Activated naive CD8-positive, alpha-beta T cell (primary cell): ENCODE results near the gene HTT-AS.
A peak's percentile ranks its signal among the peaks of the same experiment; 100 is the strongest.
"Not testable (repeated sequence)": the region's sequence is repeated elsewhere in the genome, so short reads cannot be mapped to it uniquely, and the experiment has no call there.

ENCODE experiments used
- H3K27ac Mint-ChIP-seq: one replicate; pipeline ENCODE4 v1.8.0; 2021; ENCODE audit warnings: mixed read lengths
- H3K27me3 Mint-ChIP-seq: one replicate; pipeline ENCODE4 v1.8.0; 2021; ENCODE audit warnings: mixed read lengths
- H3K36me3 Mint-ChIP-seq: one replicate; pipeline ENCODE4 v1.8.0; 2021; ENCODE audit warnings: mixed read lengths
- H3K4me1 Mint-ChIP-seq: one replicate; pipeline ENCODE4 v1.8.0; 2021; ENCODE audit warnings: low read depth, mixed read lengths
- H3K4me3 Mint-ChIP-seq: one replicate; pipeline ENCODE4 v1.8.0; 2021; ENCODE audit warnings: mild to moderate bottlenecking, mixed read lengths
- H3K9me3 Mint-ChIP-seq: one replicate; pipeline ENCODE4 v1.8.0; 2021; ENCODE audit warnings: low read depth, mixed read lengths

The HTT-AS gene

GRCh38 chr4:3074846-3075651 lies 711 bp upstream of the HTT-AS start:
- H3K4me1 Mint-ChIP-seq: peaks cover 32% of the 10 kb centered on the region
- peaks cover 4% of the 10 kb centered on the region for H3K36me3 Mint-ChIP-seq
- H3K27me3 Mint-ChIP-seq: no peaks in the 10 kb centered on the region
- H3K9me3 Mint-ChIP-seq: no peaks in the 10 kb centered on the region
- peak overlapping the region; percentile 91 for H3K4me3 Mint-ChIP-seq
- H3K27ac Mint-ChIP-seq: peak overlapping the region; percentile 78

- no peaks in the 10 kb centered on the region for H3K9me3 Mint-ChIP-seq
- H3K4me1 Mint-ChIP-seq: peaks cover 21% of the 10 kb centered on the region
- peaks cover 4% of the 10 kb centered on the region for H3K36me3 Mint-ChIP-seq
These were observed 920 bp downstream of the HTT-AS start for GRCh38 chr4:3073158-3074077.

GRCh38 chr4:3071811-3072210 lies 2.5 kb downstream of the HTT-AS start:
- Mint-ChIP-seq H3K27ac (no peak overlapping the region), H3K27me3 (no peaks in the 10 kb centered on the region), H3K4me3 (no peak overlapping the region), H3K4me1 (peaks cover 13% of the 10 kb centered on the region), H3K36me3 (no peaks in the 10 kb centered on the region), H3K9me3 (no peaks in the 10 kb centered on the region)

More at GRCh38 chr4:3073158-3074077, 920 bp downstream of the HTT-AS start:
- Mint-ChIP-seq H3K27me3 (no peaks in the 10 kb centered on the region), H3K27ac (no peak overlapping the region), H3K4me3 (peak overlapping the region; percentile 23)

- Mint-ChIP-seq H3K9me3 (no peaks in the 10 kb centered on the region), H3K27me3 (no peaks in the 10 kb centered on the region), H3K4me1 (peaks cover 6% of the 10 kb centered on the region), H3K4me3 (no peak overlapping the region), H3K36me3 (no peaks in the 10 kb centered on the region), H3K27ac (no peak overlapping the region)
These were observed 3.4 kb downstream of the HTT-AS start for GRCh38 chr4:3070709-3071500.

DNA sequence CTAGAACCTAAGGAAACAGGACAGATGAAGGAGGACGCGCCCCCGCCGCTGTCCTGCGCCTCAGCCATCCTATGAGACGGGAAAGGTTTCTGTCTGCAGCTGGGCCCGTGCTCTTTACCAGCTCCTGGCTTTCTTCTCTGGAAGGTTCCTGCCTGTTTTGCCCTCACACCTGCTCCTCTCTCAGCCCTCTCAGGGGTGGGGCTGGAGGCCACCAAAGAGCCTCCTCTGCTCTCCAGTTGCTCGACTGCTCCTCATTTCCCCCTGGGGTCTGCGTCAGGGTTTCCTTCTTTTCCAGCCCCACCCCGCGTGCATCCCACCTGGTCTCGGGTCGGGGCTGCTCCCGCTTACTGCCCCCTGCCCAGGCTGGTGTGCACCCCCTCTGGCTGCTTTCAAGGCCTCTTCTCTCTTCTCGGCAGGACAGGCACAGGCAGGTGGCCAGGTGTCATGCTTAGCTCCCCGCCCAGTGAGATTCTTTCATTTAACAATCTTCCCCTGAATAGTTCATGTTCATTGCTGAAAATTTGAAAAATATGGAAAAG lies 4.6 kb downstream of the HTT-AS start:
- H3K4me3 Mint-ChIP-seq: no peak overlapping the region
- no peaks in the 10 kb centered on the region for H3K27me3 Mint-ChIP-seq
- H3K27ac Mint-ChIP-seq: no peak overlapping the region
- H3K36me3 Mint-ChIP-seq: peaks cover 5% of the 10 kb centered on the region
- no peaks in the 10 kb centered on the region for H3K9me3 Mint-ChIP-seq
- H3K4me1 Mint-ChIP-seq: no peaks in the 10 kb centered on the region

DNA sequence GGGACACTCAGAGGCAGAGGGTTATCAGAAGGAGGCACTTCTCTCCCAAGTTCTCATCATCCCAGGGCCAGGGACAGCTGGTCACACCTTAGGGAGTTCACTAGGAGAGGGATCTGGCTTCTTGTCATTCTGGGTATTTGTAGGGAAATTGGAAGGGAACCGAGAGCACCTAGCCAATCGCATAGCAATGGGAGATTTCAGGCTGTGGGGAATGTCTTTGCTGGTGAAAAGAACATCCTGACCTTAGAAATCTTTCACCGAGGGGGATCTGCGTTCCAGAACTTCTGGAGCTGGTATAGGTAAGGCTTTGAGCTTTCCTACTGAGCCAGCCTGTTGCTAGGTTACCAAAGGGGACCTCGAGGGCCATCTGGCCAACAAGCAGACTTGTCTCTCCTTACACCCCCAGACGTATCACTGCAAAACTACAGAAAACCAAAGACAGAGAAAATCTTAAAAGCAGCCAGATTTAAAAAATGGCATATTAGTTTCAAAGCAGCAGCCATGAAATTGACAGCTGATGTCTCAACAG lies 6.8 kb downstream of the HTT-AS start:
- no peaks in the 10 kb centered on the region for H3K9me3 Mint-ChIP-seq
- peaks cover 6% of the 10 kb centered on the region for H3K36me3 Mint-ChIP-seq
- no peaks in the 10 kb centered on the region for H3K4me1 Mint-ChIP-seq
- H3K4me3 Mint-ChIP-seq: no peak overlapping the region
- peaks cover 1% of the 10 kb centered on the region for H3K27me3 Mint-ChIP-seq
- no peak overlapping the region for H3K27ac Mint-ChIP-seq

DNA sequence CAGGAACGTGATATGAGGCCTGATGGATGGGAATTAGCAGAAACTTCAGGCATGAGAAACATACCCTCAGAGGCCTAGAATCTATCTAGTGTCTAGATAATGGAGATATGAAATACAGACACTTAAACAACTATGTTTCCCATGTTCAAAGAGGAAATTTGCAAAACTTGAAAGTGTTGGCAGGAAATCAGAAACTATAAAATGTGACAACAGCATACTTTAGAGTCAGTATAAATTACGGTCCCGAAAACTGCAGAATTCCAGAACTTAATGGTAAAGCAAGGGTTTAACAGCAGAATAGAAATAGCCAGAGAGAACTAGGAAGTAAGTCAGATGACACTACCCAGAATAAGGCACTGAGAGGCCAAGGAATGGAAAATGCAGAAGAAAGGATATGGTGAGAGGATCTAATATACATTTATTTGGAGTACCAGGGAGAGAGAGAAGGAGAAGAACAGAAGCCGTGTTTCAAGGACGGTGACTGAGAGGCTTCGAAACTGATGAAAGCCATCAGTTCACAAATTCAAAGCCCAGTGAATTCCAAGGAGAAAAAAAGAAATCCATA lies 7.4 kb downstream of the HTT-AS start:
- Mint-ChIP-seq H3K27ac (no peak overlapping the region), H3K4me3 (no peak overlapping the region), H3K9me3 (no peaks in the 10 kb centered on the region), H3K4me1 (no peaks in the 10 kb centered on the region), H3K27me3 (peaks cover 1% of the 10 kb centered on the region), H3K36me3 (peaks cover 6% of the 10 kb centered on the region)

GRCh38 chr4:3065551-3065950 lies 8.8 kb downstream of the HTT-AS start:
- Mint-ChIP-seq H3K27ac (no peak overlapping the region), H3K27me3 (peaks cover 4% of the 10 kb centered on the region), H3K4me1 (no peaks in the 10 kb centered on the region), H3K36me3 (peaks cover 6% of the 10 kb centered on the region), H3K4me3 (no peak overlapping the region), H3K9me3 (no peaks in the 10 kb centered on the region)

DNA sequence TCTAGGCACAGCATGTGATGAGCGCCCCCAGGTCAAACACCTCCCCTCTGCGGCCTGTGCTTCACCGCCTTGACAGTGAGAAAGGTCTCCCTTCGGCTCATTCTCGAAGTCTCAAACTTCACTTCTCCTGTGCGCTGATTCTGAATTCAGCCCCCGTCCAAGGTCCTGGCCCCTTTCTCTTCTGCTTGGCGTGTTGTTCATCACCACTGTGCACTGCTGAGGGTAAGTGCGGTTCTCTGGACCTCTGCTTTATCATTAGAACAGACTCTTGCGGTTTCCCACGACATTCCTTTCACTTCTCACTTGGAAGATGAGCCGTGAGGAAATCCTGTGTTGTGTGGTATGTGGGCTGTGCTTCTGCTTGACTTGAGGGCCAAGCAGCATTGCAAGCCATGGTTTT lies 11.9 kb downstream of the HTT-AS start:
- Mint-ChIP-seq H3K4me3 (no peak overlapping the region), H3K36me3 (peaks cover 6% of the 10 kb centered on the region), H3K27me3 (peaks cover 4% of the 10 kb centered on the region), H3K9me3 (no peaks in the 10 kb centered on the region), H3K4me1 (no peaks in the 10 kb centered on the region), H3K27ac (no peak overlapping the region)

DNA sequence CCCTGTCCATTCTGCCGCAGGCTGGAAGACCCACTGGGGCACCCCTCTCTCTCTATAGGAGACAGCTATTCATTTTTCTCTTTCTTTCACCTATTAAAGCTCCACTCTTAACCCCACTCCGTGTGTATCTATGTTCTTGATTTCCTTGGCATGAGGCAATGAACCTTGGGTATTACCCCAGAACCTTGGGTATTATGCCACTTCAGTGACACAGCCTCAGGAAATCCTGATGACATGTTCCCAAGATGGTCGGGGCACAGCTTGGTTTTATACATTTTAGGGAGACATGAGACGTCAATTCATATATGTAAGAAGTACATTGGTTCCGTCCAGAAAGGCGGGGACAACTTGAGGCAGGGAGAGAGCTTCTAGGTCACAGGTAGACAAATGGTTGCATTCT lies 13.4 kb downstream of the HTT-AS start:
- H3K4me3 Mint-ChIP-seq: no peak overlapping the region
- peaks cover 4% of the 10 kb centered on the region for H3K27me3 Mint-ChIP-seq
- no peak overlapping the region for H3K27ac Mint-ChIP-seq
- H3K36me3 Mint-ChIP-seq: peaks cover 6% of the 10 kb centered on the region
- H3K9me3 Mint-ChIP-seq: no peaks in the 10 kb centered on the region
- no peaks in the 10 kb centered on the region for H3K4me1 Mint-ChIP-seq

DNA sequence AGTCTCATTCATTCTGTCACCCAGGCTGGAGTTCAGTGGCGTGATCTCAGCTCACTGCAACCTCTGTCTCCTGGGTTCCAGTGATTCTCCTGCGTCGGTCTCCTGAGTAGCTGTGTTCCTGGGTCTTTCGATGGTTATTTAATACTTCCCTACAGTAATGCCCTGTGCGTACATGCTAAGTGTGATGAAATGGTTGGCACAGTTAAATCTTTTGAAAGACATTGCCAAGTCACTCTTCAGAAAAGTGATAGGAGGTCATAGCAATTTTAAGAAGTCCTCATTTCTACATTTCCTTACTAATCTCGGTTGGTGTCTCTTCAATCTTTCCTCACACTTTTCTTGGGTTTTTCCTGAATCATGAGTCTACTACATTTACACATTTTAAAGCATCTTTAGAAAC lies 14.4 kb downstream of the HTT-AS start:
- H3K9me3 Mint-ChIP-seq: peaks cover 4% of the 10 kb centered on the region
- H3K4me1 Mint-ChIP-seq: no peaks in the 10 kb centered on the region
- no peak overlapping the region for H3K27ac Mint-ChIP-seq

DNA sequence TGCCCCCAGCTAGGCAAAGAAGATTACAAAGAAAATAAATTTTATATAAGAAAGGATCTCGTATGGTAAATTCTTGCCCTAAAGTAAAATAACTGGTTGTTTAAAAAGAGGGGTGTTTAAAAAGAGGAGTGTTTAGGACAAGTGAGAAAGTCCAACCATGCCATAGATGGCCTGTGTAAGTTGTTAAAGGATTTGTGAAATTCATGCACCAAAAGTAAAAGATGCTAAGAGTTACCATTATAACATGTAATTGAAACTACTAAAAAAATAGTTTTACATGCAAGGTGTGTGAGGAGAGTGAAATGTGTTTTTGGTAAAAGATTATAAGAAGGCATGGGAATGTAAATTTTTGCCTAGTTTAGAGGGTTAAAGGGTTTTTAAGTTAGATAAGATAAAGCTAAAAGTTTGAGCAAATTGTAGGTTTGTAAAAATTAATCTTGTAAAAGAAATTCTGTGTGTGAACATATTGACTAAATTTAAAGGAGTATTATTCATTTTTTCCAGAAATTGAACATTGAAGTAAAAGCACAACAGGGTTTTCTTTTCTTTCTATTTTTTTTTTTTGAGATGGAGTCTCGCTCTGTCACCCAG lies 20.1 kb downstream of the HTT-AS start:
- H3K9me3 Mint-ChIP-seq: peaks cover 8% of the 10 kb centered on the region

More for the DNA sequence above, 14.4 kb downstream of the HTT-AS start:
- Mint-ChIP-seq H3K36me3 (peaks cover 2% of the 10 kb centered on the region), H3K27me3 (peaks cover 4% of the 10 kb centered on the region), H3K4me3 (no peak overlapping the region)

DNA sequence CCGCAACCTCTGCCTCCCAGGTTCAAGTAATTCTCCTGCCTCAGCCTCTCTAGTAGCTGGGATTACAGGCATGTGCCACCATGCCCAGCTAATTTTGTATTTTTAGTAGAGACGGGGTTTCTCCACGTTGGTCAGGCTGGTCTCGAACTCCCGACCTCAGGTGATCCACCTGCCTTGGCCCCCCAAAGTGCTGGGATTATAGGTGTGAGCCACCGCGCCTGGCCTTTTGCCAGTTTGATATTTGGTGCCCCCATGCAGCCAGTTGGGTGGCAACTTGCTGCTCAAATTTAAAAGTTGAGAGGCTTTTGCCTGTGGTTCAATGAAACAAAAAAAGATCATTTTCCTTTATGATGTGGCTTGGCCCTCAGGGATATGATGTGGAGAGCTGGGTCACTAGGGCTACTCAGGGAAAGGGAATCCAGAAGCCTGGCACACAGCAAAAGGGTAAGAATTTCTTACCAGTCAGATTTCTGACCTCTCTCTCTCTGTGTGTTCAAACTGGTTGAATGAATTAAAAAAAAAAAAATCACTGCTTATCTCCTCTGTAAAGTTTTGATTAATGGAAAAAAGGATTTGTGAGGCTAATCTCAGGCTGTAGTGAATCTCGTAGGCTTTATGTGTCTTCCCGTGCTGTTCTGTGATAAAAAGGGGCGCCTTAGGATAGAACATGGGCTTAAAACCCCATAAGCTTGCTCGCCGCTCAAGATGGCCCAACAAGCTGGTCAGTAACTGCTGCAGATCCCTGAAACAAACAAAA lies 23.0 kb downstream of the HTT-AS start:
- H3K36me3 Mint-ChIP-seq, H3K27ac Mint-ChIP-seq, H3K27me3 Mint-ChIP-seq, H3K9me3 Mint-ChIP-seq, H3K4me3 Mint-ChIP-seq: not testable (repeated sequence)
- H3K4me1 Mint-ChIP-seq: peaks cover 12% of the 10 kb centered on the region

More for the DNA sequence above, 20.1 kb downstream of the HTT-AS start:
- H3K4me1 Mint-ChIP-seq: no peaks in the 10 kb centered on the region
- H3K36me3 Mint-ChIP-seq: peaks cover 2% of the 10 kb centered on the region
- no peak overlapping the region for H3K27ac Mint-ChIP-seq
- no peak overlapping the region for H3K4me3 Mint-ChIP-seq
- no peaks in the 10 kb centered on the region for H3K27me3 Mint-ChIP-seq
